ENCODE measurements around the gene HSPA8. TPM values are rescaled to one million over a fixed set of nuclear protein-coding genes. Genes with fewer than 3 reads are reported as not detected.

The HSPA8 gene
- total RNA-seq, 1 donor from 2014 or later = 1,349 TPM

Other genes starting within 250 kb of the HSPA8 start
- 0.11 TPM for gene CRTAM, start 223.6 kb downstream of the HSPA8 start, total RNA-seq
- 2.1 TPM for gene JHY, start 179.4 kb downstream of the HSPA8 start, total RNA-seq
- gene BSX, start 80.3 kb downstream of the HSPA8 start, total RNA-seq = not detected
- gene CLMP, start 133.1 kb upstream of the HSPA8 start, total RNA-seq = 8.6 TPM